GM18505 (cell line): ENCODE results near the gene GALNT10.

ENCODE experiments used
- ATAC-seq: cut with Tn5 transposase; IDR thresholded peaks from one replicate; pipeline ENCODE4 v1.9.1; 2021; ENCODE audit not compliant: unreplicated experiment
- POLR2A ChIP-seq: IDR thresholded peaks from 4 replicates; pipeline ENCODE4 v1.6.1; 2011; ENCODE audit warnings: borderline replicate concordance; ENCODE audit not compliant: insufficient read depth, insufficient read length; ENCODE audit errors: extremely low read depth

Gene GALNT10

DNA sequence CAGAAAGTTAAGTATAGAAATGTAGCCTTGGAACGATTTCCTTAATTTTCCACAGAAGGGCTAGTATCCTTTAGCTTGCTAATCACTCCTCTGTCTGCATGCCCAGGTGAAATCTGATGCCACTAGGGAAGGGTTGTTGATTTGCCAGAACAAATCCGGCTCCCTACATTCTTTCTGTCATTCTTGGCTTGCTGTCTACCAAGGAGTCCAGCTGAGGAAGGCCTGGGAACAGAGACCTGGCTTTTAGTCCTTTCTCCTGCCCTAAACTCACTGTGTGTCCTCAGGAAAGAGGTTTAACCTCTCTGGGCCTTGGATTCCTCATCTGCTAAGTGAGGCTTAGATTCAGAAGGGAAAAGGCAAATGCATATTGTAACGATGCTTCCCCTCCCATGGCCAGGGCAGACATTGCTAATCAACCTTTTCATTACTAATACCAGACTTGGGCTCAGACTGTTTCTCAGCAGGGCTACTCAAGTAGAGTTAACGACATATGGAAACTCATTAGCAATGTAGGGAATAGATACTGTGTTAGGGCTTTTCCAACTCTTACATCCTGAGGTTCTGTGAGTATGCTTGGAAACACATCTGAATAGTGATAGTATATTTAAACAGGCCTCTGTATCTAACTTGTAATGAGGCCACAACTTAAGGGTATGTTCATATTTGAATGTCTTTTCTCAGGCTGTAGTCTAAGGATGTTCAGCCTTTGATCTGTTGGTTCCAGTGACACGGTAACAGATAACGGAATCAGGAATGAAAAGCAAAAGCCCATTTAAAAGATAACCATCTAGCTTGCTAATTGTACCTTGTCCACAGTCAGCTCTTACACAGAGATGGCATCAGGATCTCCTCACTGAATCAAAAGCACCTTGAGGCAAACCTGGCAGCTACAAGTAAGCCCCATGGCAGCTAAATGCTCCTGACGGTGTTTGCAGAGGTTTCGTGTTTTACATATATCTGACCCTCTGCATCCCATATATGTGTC is 4.1 kb downstream of the GALNT10 start:
- TF ChIP-seq POLR2A: no peak
- ATAC-seq: no peak

DNA sequence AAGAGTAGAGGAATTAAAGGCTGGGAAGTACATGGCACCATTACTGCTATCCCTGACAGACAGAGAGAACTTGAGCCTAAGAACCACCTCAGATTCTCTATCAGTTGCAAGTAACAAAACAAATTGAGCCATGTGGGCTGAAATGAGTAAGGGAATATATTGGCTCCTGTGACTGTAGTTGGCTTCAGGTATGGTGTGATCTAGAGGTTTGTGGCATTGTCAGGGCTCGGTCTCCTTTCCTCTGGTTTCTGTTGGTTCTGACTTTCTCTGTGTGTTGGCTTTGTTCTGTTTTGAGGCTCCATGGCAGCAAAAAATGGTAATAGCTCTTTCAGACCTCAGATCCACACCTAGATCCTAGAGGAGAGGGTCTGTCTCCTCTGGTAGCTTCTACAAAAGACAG is 5.7 kb downstream of the GALNT10 start:
- no peak for ATAC-seq
- no peak for TF ChIP-seq POLR2A

- no peak for ATAC-seq
- no peak for TF ChIP-seq POLR2A
These were observed 6.6 kb downstream of the GALNT10 start for GRCh38 chr5:154196955-154197652.

DNA sequence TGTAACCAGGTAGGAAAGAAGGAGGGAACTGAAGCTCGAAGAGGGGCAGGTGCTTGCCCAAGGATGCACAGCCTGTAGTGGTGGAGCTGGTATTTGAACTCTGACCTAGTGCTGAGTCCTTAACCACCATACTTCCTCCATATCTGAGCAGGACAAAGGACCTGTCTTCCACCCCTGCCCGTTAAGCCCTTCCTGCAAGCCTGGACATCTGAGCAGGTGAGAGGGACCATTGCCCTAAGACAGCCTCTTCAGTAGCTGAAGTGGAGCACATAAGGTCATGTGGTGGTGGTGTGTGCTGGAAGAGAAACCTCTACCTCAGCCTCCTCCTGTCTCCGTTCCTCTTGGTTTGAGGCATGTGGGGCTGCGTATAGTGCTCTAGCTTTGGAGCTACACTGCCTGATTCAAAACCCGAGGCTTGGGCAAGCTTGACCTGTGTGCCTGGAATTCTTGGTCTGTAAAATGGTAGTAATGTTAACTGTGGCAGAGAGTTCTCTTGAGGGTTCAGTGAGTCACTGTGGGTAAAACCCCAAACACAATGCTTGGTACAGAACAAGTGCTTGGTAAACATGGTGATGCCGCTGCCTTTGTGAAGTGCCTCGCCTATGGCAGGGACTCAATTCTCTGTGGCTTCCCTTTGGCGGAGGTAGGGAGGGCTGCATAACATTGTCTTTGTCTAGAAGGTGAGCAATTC is 7.4 kb downstream of the GALNT10 start:
- no peak for ATAC-seq
- no peak for TF ChIP-seq POLR2A

GRCh38 chr5:154198611-154199230 is 8.2 kb downstream of the GALNT10 start:
- no peak for ATAC-seq
- no peak for TF ChIP-seq POLR2A

DNA sequence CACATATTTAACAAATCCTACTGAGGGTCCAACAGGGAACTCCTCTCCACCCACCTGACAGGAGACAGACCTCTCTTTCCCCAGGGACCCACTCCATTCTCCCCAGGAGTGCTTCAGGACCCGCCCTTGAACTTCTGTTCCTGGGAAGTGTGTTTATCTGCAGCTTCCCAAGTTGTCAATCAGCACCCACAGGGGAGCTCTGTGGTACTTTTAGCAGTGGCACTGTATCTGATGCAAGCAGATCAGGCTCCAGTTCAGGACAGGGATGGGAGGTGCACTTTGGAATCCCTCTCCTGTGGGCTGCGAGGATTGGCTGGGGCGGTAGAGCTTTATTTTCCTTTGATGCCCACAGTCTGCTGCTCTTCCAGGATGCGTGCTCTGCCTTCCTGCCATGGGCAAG is 8.7 kb downstream of the GALNT10 start:
- no peak for TF ChIP-seq POLR2A
- ATAC-seq: no peak

GRCh38 chr5:154199671-154200220 is 9.2 kb downstream of the GALNT10 start:
- TF ChIP-seq POLR2A: no peak
- no peak for ATAC-seq

- TF ChIP-seq POLR2A: no peak
- ATAC-seq: no peak
These were observed 9.7 kb downstream of the GALNT10 start for GRCh38 chr5:154200221-154200620.

- ATAC-seq: no peak
These were observed 10.7 kb downstream of the GALNT10 start for GRCh38 chr5:154201108-154201769.

GRCh38 chr5:154202379-154203260 is 12.1 kb downstream of the GALNT10 start:
- no peak for TF ChIP-seq POLR2A
- peak; percentile 86 for ATAC-seq

More at GRCh38 chr5:154201108-154201769, 10.7 kb downstream of the GALNT10 start:
- no peak for TF ChIP-seq POLR2A

DNA sequence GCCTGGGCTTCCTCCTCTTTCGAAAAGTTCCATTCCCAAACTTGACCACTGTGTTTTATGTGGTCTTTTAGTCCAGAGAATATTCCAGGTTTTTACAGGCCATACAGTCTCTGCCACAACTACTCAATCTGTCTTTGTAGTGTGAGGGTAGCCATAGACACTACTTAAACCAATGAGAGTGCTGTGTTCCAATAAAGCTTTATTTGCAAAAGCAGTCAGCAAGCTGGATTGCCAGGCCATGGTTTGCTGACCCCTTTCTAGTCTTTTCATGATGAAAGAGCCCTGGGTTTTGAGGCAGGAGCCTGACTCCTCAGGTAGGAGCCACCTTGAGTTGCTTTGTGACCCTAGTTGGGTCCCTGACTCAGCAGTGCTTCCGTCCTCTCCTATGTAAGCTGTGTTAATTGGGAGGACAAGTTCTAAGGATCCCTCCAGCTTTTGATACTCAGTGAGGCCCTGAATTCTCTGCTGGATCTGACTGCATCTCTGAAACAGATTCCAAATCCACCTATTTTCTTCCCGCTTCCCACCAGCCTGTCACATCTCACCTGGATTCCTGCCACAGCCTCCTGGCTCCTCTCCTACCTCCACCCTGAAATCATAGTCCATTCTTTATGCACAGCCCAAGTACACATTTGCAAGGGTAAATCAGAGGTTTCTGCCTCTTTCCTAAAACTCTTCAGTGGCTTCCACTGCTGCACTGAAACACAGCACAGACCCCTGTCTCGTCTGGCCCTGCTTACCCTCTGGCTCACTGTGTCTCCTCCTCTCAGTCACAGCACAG is 13.5 kb downstream of the GALNT10 start:
- no peak for ATAC-seq
- no peak for TF ChIP-seq POLR2A
